Measurements from ENCODE around the gene NCCRP1.

NCCRP1 gene

DNA sequence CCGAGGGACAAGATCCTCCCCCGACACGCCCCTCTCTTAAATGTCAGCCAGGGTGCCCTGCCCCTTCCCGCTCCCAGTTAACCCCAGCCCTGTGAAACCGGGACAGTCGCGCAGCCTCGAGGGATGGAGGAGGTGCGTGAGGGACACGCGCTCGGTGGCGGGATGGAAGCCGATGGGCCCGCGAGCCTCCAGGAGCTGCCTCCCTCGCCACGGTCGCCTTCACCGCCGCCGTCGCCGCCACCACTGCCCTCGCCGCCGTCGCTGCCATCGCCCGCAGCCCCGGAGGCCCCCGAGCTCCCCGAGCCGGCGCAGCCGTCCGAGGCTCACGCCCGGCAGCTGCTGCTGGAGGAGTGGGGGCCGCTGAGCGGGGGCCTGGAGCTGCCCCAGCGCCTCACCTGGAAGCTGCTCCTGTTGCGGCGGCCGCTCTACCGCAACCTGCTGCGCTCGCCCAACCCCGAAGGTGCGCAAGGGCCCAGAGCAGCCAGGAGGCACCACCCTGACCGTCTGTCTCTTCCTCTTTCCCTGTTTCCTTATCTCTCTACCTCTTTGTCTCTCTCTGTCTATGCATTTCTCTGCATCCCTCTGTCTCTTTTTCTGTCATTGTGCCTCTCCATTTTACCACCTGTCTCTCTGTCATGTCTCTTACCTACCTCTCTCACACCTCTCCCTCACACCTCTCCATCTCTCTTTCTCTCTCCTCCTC is at the start of gene NCCRP1:
Gene NCCRP1 (plus strand): TSS at position 105 of the 703 bp plus-strand sequence. CDS start 19 bp downstream, at position 124.
- DNase-seq, result no peak

DNA sequence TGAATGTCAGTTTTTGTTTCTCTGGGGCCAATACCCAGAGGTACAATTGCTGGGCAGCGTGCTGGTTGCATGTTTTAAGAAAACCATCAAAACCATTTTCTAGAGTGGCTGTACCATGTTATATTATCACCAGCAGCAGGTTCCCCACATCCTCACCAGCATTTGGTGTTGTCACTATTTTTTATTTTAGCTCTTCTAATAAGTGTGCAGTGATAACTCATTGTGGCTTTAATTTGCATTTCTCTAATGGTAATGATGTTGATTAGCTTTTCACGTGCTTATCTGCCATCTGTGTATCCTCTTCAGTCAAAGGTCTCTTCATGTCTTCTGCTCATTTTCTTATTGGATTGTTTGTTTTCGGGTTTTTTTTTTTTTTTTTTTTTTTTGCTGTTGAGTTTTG is 49.3 kb upstream of the NCCRP1 start:
- no peak for DNase-seq

GRCh38 chr19:39148939-39149529 is 47.7 kb upstream of the NCCRP1 start:
- no peak for DNase-seq

- DNase-seq, result no peak
These were observed 46.5 kb upstream of the NCCRP1 start for GRCh38 chr19:39150235-39150634.

GRCh38 chr19:39150807-39151600 is 45.8 kb upstream of the NCCRP1 start:
- DNase-seq, result no peak

- DNase-seq, result no peak
These were observed 44.7 kb upstream of the NCCRP1 start for GRCh38 chr19:39152066-39152465.

DNA sequence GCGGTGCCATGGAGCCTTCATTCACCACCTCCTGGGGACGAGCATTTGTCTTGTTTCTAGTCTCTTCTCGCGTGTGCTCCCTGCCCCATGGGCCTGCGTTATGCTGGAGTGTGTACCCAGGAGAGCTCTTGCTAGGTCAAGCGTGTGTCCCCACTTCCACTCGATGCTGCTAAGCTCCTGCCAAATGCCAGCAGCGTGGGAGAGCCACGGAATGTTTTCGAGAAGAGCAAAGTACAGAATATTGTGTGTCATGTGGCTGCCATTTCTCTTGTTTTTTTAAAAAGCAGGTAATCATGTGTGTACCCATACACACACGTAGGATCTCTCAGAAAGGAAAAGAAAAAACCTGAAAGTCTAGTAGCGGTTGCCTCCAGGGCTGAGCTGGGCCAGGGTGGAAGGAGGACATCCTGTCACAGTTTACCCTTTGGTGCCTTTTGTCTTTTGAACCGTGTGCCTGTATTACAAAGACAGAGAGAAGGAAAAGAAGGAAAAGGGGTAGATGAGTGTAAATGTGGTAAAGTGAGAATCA is 42.6 kb upstream of the NCCRP1 start:
- DNase-seq, result no peak

- DNase-seq, result no peak
These were observed 42.1 kb upstream of the NCCRP1 start for GRCh38 chr19:39154629-39155100.

DNA sequence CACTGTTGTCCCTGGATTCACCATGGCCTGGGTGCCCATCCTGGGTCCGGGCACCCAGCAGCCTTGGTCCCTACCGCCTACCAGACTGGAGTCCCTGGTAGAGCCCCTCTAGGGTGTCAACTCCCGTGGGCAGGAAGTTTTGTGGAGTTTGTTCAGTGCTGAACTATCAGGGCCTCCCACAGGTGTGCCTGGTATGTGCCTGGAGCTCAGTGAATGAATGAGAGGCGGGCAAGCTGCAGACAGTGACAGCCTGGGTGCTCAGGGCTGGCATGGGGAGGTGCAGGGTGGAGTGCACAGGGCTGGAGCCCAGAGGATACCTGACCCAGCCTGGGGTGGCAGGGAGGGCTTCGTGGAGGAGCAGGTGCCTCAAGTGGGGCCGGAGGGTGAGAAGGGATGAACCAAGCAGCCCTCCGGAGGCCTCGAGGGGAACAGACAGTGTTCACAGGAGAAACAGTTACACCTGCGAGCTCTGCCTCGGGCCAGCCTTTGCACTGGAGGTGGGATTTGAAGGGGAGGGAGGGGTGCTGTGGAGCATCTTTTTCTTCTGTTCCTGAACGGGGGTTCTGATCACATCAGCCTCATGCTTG is 41.6 kb upstream of the NCCRP1 start:
- DNase-seq, result no peak

- no peak for DNase-seq
These were observed 41.0 kb upstream of the NCCRP1 start for GRCh38 chr19:39155741-39156140.

- DNase-seq, result no peak
These were observed 40.2 kb upstream of the NCCRP1 start for GRCh38 chr19:39156326-39157230.

- no peak for DNase-seq
These were observed 39.3 kb upstream of the NCCRP1 start for GRCh38 chr19:39157275-39157996.

DNA sequence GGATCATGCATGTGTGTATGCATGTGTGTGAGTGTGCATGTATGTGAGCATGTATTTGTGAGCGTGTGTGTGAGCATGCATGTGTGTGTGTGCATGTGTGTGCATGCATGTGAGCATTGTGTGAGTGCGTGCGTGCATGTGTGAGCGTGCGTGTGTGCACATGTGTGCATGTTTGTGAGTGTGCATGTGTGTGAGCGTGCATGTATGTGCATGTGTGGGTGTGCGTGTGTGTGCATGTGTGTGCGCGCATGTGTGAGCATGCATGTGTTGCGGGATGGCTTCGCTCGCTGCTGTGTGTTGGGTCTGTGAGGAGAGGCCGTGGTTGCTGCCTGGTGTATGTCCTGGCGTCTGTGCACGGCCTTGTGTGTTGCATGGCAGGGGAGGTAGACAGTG is 38.8 kb upstream of the NCCRP1 start:
- no peak for DNase-seq

- no peak for DNase-seq
These were observed 38.0 kb upstream of the NCCRP1 start for GRCh38 chr19:39158646-39159260.

DNA sequence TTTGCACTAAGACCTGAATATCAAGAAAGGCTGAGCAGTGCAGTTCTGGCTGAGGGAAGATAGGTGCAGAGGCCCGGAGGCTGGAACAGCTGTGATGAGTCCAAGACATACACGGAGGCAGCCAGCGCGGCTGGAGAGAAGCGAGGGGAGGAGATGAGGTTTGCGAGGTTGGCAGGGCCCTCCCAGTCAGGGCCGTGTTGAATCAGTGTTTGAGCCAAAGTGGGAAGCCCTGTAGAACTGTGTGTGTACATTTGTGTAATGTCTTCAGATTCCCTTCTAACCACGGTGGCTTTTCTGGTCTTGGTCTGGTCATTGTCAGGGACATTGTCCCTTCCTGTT is 36.3 kb upstream of the NCCRP1 start:
- no peak for DNase-seq

GRCh38 chr19:39160889-39161672 is 35.7 kb upstream of the NCCRP1 start:
- no peak for DNase-seq

- no peak for DNase-seq
These were observed 34.2 kb upstream of the NCCRP1 start for GRCh38 chr19:39162441-39163043.

GRCh38 chr19:39163621-39164020 is 33.1 kb upstream of the NCCRP1 start:
- DNase-seq, result no peak

DNA sequence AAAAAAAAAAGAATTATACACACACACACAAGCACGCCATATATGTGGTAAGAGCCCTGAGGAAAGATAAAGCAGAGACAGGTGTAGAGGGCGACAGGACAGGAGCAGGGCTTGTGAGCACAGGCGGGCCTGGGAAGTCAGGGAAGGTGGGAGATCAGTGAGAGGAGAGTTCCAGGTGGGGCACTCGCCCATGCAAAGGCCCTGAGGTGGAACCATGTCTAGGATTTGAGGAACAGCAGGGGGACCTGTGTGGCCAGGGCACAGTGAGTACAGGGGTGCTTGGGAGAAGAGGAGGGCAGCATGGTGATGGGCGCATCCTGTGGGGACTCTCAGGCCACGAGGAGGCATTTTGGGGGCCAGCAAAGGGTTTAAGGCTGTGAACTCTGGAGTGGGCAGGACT is 32.5 kb upstream of the NCCRP1 start:
- DNase-seq, result no peak

DNA sequence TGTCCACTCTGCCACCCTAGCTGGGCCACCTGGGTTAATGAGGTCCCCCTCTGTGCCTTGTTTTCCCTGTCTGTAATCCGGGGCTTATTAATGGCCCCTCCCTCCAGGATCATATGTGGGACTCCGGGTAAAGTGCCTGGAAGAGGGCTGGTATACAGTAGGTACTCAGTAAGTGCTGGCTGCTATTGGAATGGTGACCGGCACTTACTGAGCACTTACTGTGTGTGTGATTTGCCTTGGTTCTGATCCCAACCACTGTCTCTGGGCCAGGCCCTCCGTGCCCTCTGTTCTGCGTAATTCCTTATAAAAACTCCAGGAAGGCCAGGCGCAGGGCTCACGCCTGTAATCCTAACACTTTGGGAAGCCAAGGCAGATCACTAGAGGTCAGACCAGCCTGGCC is 30.9 kb upstream of the NCCRP1 start:
- DNase-seq, result no peak

Measured in COR-L47 (cell line).